Measurements from ENCODE around the gene KLHL17. TPM values are rescaled to one million over a fixed set of nuclear protein-coding genes. Genes with fewer than 3 reads are reported as not detected.

The KLHL17 gene
- total and polyA plus RNA-seq, 9 of the 15 experiments (the other 6 are each of a cell fraction or from before 2014, with no cell fraction given), result 0.14 to 84.8 (median 13.0) TPM

- TF ChIP-seq MGA (IDR thresholded peaks at IDR 0.05) (peak; percentile 54), HNRNPLL (IDR thresholded peaks at IDR 0.05; ENCODE audit: low read depth, low read length, poor library complexity, severe bottlenecking) (no peak), HNRNPK (IDR thresholded peaks at IDR 0.05; ENCODE audit: low read depth, low read length, poor library complexity, severe bottlenecking) (no peak), ZNF280B (CRISPR knock-in tag; IDR thresholded peaks at IDR 0.05) (no peak), RBM22 (IDR thresholded peaks at IDR 0.05; ENCODE audit: low read depth, low read length, poor library complexity, severe bottlenecking) (no peak), HMG20B (CRISPR knock-in tag; IDR thresholded peaks at IDR 0.05) (no peak), PHF21A (IDR thresholded peaks at IDR 0.05; ENCODE audit: borderline replicate concordance, low read depth) (no peak; the same call in 1 of the 2 replicates)
These were observed 44.7 kb downstream of the KLHL17 start (continued) for GRCh38 chr1:1004780-1005697.
